WTC11 (cell line): Measurements from ENCODE around the gene CCDC88B. TPM values are rescaled to one million over a fixed set of nuclear protein-coding genes. Genes with fewer than 3 reads are reported as not detected.

Experiments
- ATAC-seq: fragments of 200-7000 bp; cut with Tn5 transposase; 2 replicates; pipeline ENCODE4 v1.10.0; 2021; ENCODE audit warnings: mild to moderate bottlenecking, moderate library complexity
- CTCF ChIA-PET: fragments of 300-600 bp; sonication (Branson Sonifier 250); formaldehyde crosslinking; loops from one replicate; lab custom pipeline; 2021; ENCODE audit warnings: antibody characterized with exemption; lab: Charles Lee
- POLR2A ChIA-PET: fragments of 350-600 bp; sonication (Branson Sonifier 250); formaldehyde crosslinking; loops from one replicate; lab custom pipeline; 2021; ENCODE audit warnings: antibody characterized with exemption; lab: Charles Lee
- DNase-seq: peaks from one replicate; pipeline ENCODE4 v3.0.0; 2021; ENCODE audit warnings: low spot score
- H3K27ac Mint-ChIP-seq: 2 replicates; pipeline ENCODE4 v1.8.0; 2021; ENCODE audit warnings: mixed read lengths
- H3K27me3 Mint-ChIP-seq: 2 replicates; pipeline ENCODE4 v1.8.0; 2021; ENCODE audit warnings: low read depth, mild to moderate bottlenecking, moderate library complexity, mixed read lengths
- H3K36me3 Mint-ChIP-seq: 2 replicates; pipeline ENCODE4 v1.8.0; 2021; ENCODE audit warnings: mixed read lengths
- H3K4me1 Mint-ChIP-seq: 2 replicates; pipeline ENCODE4 v1.8.0; 2022; ENCODE audit warnings: mixed read lengths
- H3K4me3 Mint-ChIP-seq: 2 replicates; pipeline ENCODE4 v1.8.0; 2021; ENCODE audit warnings: mild to moderate bottlenecking, moderate library complexity, mixed read lengths
- H3K9me3 Mint-ChIP-seq: 2 replicates; pipeline ENCODE4 v1.8.0; 2021; ENCODE audit warnings: mixed read lengths
- AFF4 ChIP-seq: sonication (generic); formaldehyde crosslinking; IDR thresholded peaks from 2 replicates; pipeline ENCODE4 v1.8.1; 2023; ENCODE audit warnings: mild to moderate bottlenecking, missing genetic modification reagents, borderline replicate concordance
- AR ChIP-seq: fragments of 250-450 bp; sonication (Bioruptor Pico); IDR thresholded peaks from 2 replicates; pipeline ENCODE4 v1.9.0; 2021; ENCODE audit warnings: mild to moderate bottlenecking
- ETV6 ChIP-seq: sonication (generic); formaldehyde crosslinking; IDR thresholded peaks from 2 replicates; pipeline ENCODE4 v1.8.1; 2022; ENCODE audit warnings: mild to moderate bottlenecking, missing genetic modification reagents
- FOXJ3 ChIP-seq: sonication (generic); formaldehyde crosslinking; IDR thresholded peaks from 2 replicates; pipeline ENCODE4 v1.9.0; 2021; ENCODE audit warnings: missing genetic modification reagents, mild to moderate bottlenecking, borderline replicate concordance
- FOXK1 ChIP-seq: sonication (generic); formaldehyde crosslinking; IDR thresholded peaks from 2 replicates; pipeline ENCODE4 v1.8.0; 2022; ENCODE audit warnings: mild to moderate bottlenecking, moderate library complexity, missing genetic modification reagents
- HMGXB4 ChIP-seq: sonication (generic); formaldehyde crosslinking; IDR thresholded peaks from 2 replicates; pipeline ENCODE4 v1.8.1; 2023; ENCODE audit warnings: mild to moderate bottlenecking, moderate library complexity, missing genetic modification reagents
- MYBL2 ChIP-seq: sonication (generic); formaldehyde crosslinking; IDR thresholded peaks from 2 replicates; pipeline ENCODE4 v1.8.1; 2023; ENCODE audit warnings: mild to moderate bottlenecking, moderate library complexity, missing genetic modification reagents
- NFATC4 ChIP-seq: fragments of 250-450 bp; sonication (Bioruptor Pico); IDR thresholded peaks from 2 replicates; pipeline ENCODE4 v1.9.0; 2021; ENCODE audit warnings: mild to moderate bottlenecking
- NFE2L1 ChIP-seq: sonication (generic); formaldehyde crosslinking; IDR thresholded peaks from 2 replicates; pipeline ENCODE4 v1.8.1; 2023; ENCODE audit warnings: missing genetic modification reagents
- NR2C2 ChIP-seq: sonication (generic); formaldehyde crosslinking; IDR thresholded peaks from 2 replicates; pipeline ENCODE4 v1.8.0; 2022; ENCODE audit warnings: mild to moderate bottlenecking, missing genetic modification reagents
- NR3C1 ChIP-seq: sonication (generic); formaldehyde crosslinking; conservative IDR thresholded peaks from 2 replicates; pipeline ENCODE4 v1.8.1; 2023; ENCODE audit warnings: low read depth, mild to moderate bottlenecking, missing genetic modification reagents
- RORB ChIP-seq: fragments of 250-450 bp; sonication (Bioruptor Pico); IDR thresholded peaks from 2 replicates; pipeline ENCODE4 v1.9.0; 2021; ENCODE audit warnings: mild to moderate bottlenecking
- SP1 ChIP-seq: sonication (generic); formaldehyde crosslinking; conservative IDR thresholded peaks from 2 replicates; pipeline ENCODE4 v1.8.1; 2022; ENCODE audit warnings: missing genetic modification reagents
- ZBTB21 ChIP-seq: sonication (generic); formaldehyde crosslinking; IDR thresholded peaks from 2 replicates; pipeline ENCODE4 v1.8.1; 2023; ENCODE audit warnings: mild to moderate bottlenecking, missing genetic modification reagents, borderline replicate concordance
- ZNF219 ChIP-seq: sonication (generic); formaldehyde crosslinking; IDR thresholded peaks from 2 replicates; pipeline ENCODE4 v1.8.0; 2023; ENCODE audit warnings: missing genetic modification reagents, mild to moderate bottlenecking, borderline replicate concordance
- ZNF423 ChIP-seq: fragments of 250-450 bp; sonication (Bioruptor Pico); IDR thresholded peaks from 2 replicates; pipeline ENCODE4 v2.1.2; 2022; ENCODE audit warnings: mild to moderate bottlenecking, moderate library complexity
- total RNA-seq: library from RNA; stranded (reverse); gene quantifications from 3 replicates; pipeline ENCODE4 v1.2.3, GENCODE V29; 2021
- TF ChIP-seq, protein P1 (sequence below): sonication (generic); formaldehyde crosslinking; IDR thresholded peaks from 2 replicates; pipeline ENCODE4 v1.8.1; 2022; ENCODE audit warnings: mild to moderate bottlenecking, missing genetic modification reagents, moderate library complexity, borderline replicate concordance
- TF ChIP-seq, protein P2 (sequence below): sonication (generic); formaldehyde crosslinking; IDR thresholded peaks from 2 replicates; pipeline ENCODE4 v1.8.1; 2023; ENCODE audit warnings: mild to moderate bottlenecking, missing genetic modification reagents
- TF ChIP-seq, protein P3 (sequence below): fragments of 250-450 bp; sonication (Bioruptor Pico); IDR thresholded peaks from 2 replicates; pipeline ENCODE4 v1.9.0; 2021; ENCODE audit warnings: moderate library complexity, mild to moderate bottlenecking, inconsistent platforms, borderline replicate concordance

CCDC88B gene
- total RNA-seq, 1 experiment from 2014 or later: 17.0 TPM

GRCh38 chr11:64382586-64382985 is 42.6 kb downstream of the CCDC88B start (continued):
- TF ChIP-seq AR (no peak), NFATC4 (CRISPR knock-in tag) (no peak), MYBL2 (no peak)

GRCh38 chr11:64383580-64383979 is 43.6 kb downstream of the CCDC88B start:
- DNase-seq (no peak), ATAC-seq (no peak)
- H3K9me3 Mint-ChIP-seq: no peaks in the 10 kb centered on the region
- no peak for TF ChIP-seq HMGXB4
- TF ChIP-seq, protein P1, sequence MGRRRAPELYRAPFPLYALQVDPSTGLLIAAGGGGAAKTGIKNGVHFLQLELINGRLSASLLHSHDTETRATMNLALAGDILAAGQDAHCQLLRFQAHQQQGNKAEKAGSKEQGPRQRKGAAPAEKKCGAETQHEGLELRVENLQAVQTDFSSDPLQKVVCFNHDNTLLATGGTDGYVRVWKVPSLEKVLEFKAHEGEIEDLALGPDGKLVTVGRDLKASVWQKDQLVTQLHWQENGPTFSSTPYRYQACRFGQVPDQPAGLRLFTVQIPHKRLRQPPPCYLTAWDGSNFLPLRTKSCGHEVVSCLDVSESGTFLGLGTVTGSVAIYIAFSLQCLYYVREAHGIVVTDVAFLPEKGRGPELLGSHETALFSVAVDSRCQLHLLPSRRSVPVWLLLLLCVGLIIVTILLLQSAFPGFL (CRISPR knock-in tag): no peak
- no peak for TF ChIP-seq FOXK1 (CRISPR knock-in tag)
- no peak for TF ChIP-seq RORB
- TF ChIP-seq, all 79 proteins: peak for 0
- H3K4me3 Mint-ChIP-seq: no peak overlapping the region
- ChIA-PET POLR2A (no interaction called here), CTCF (interaction anchor here (1.6 to 4.2 kb wide), 3 partner anchors 27 to 65 kb away, joined by 7 to 24 read pairs (median 16); no protein-coding TSS in a partner anchor)
- no peaks in the 10 kb centered on the region for H3K36me3 Mint-ChIP-seq
- no peak overlapping the region for H3K27ac Mint-ChIP-seq
- H3K27me3 Mint-ChIP-seq: peaks cover 18% of the 10 kb centered on the region
- peaks cover 3% of the 10 kb centered on the region for H3K4me1 Mint-ChIP-seq

DNA sequence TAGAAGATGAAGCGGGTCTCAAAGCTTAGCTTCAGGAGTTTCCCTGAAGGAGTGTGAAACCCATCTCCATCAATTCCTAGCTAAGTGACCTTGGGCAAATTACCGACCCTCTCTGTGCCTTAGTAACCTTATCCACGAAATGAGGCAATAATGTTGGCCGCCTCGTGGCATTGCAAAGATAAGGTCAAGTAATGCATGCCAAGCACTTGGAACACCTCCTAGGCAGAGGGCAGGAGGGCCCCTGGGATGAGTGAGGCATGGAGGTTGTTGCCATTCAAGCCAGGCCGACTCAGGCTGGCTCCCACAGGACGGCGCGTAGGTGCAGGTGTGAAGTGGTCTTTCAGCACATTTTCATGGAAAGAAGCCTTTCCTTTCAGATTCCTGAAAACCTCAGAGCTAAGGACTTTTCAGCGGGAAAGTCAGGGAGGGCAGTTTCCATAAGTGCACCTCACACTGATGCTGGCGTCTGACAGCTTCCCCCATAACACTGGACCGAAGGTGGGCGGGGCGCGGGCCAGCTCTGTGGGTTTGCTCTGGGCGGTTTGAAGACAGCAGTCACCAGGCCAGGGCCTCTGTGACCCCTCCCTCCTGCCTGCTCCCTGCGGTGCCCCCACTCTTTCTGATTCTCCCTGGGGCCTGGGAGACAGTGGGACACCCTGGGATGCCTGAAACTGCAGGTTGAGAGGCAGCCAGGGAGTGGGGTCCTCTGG is 44.2 kb downstream of the CCDC88B start:
- ChIA-PET POLR2A (interaction anchor here (0.5 kb wide), 1 partner anchor 31 kb away, joined by 3 read pairs; no protein-coding TSS in a partner anchor), CTCF (interaction anchor here (1.6 to 4.2 kb wide), 3 partner anchors 28 to 65 kb away, joined by 7 to 24 read pairs (median 16); no protein-coding TSS in a partner anchor)
- Mint-ChIP-seq H3K27ac (no peak overlapping the region), H3K4me1 (peaks cover 3% of the 10 kb centered on the region), H3K4me3 (no peak overlapping the region), H3K9me3 (no peaks in the 10 kb centered on the region), H3K27me3 (peaks cover 23% of the 10 kb centered on the region), H3K36me3 (no peaks in the 10 kb centered on the region)
- DNase-seq (no peak), ATAC-seq (no peak)
- TF ChIP-seq, protein P2, sequence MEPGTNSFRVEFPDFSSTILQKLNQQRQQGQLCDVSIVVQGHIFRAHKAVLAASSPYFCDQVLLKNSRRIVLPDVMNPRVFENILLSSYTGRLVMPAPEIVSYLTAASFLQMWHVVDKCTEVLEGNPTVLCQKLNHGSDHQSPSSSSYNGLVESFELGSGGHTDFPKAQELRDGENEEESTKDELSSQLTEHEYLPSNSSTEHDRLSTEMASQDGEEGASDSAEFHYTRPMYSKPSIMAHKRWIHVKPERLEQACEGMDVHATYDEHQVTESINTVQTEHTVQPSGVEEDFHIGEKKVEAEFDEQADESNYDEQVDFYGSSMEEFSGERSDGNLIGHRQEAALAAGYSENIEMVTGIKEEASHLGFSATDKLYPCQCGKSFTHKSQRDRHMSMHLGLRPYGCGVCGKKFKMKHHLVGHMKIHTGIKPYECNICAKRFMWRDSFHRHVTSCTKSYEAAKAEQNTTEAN: no peak
- TF ChIP-seq AFF4 (CRISPR knock-in tag) (no peak), ZNF219 (CRISPR knock-in tag) (no peak), ZBTB21 (no peak), SP1 (no peak), NR2C2 (CRISPR knock-in tag) (no peak), NFATC4 (CRISPR knock-in tag) (no peak), NR3C1 (no peak), NFE2L1 (no peak), MYBL2 (no peak), ETV6 (CRISPR knock-in tag) (no peak), FOXJ3 (CRISPR knock-in tag) (no peak), ZNF423 (CRISPR knock-in tag) (no peak)
- TF ChIP-seq, protein P3, sequence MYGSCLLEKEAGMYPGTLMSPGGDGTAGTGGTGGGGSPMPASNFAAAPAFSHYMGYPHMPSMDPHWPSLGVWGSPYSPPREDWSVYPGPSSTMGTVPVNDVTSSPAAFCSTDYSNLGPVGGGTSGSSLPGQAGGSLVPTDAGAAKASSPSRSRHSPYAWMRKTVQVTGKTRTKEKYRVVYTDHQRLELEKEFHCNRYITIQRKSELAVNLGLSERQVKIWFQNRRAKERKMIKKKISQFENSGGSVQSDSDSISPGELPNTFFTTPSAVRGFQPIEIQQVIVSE (CRISPR knock-in tag): no peak
